GM19035 (cell line): ENCODE data around the gene ADGRV1.
"Not testable (repeated sequence)": the region's sequence is repeated elsewhere in the genome, so short reads cannot be mapped to it uniquely, and the experiment has no call there.

ENCODE experiments used
- ATAC-seq: cut with Tn5 transposase; IDR thresholded peaks from one replicate; pipeline ENCODE4 v1.9.1; 2021; ENCODE audit not compliant: unreplicated experiment

ADGRV1 gene

GRCh38 chr5:90802474-90803317 lies 244.1 kb downstream of the ADGRV1 start:
- ATAC-seq: peak; percentile 78

GRCh38 chr5:90803381-90803780 lies 244.8 kb downstream of the ADGRV1 start:
- no peak for ATAC-seq

- ATAC-seq: no peak
These were observed 245.3 kb downstream of the ADGRV1 start for GRCh38 chr5:90803876-90804275.

- ATAC-seq: no peak
These were observed 248.9 kb downstream of the ADGRV1 start for GRCh38 chr5:90807496-90807895.

- ATAC-seq: no peak
These were observed 250.9 kb downstream of the ADGRV1 start for GRCh38 chr5:90809311-90810056.

- no peak for ATAC-seq
These were observed 251.6 kb downstream of the ADGRV1 start for GRCh38 chr5:90810211-90810610.

- no peak for ATAC-seq
These were observed 254.8 kb downstream of the ADGRV1 start for GRCh38 chr5:90813392-90813791.

- ATAC-seq: not testable (repeated sequence)
These were observed 263.5 kb downstream of the ADGRV1 start for GRCh38 chr5:90822062-90822461.

GRCh38 chr5:90824436-90824835 lies 265.8 kb downstream of the ADGRV1 start:
- no peak for ATAC-seq

- ATAC-seq: no peak
These were observed 271.5 kb downstream of the ADGRV1 start for GRCh38 chr5:90830058-90830457.

- no peak for ATAC-seq
These were observed 275.2 kb downstream of the ADGRV1 start for GRCh38 chr5:90833753-90834152.

- no peak for ATAC-seq
These were observed 276.1 kb downstream of the ADGRV1 start for GRCh38 chr5:90834711-90835110.

- ATAC-seq: no peak
These were observed 284.8 kb downstream of the ADGRV1 start for GRCh38 chr5:90843443-90843842.

GRCh38 chr5:90844931-90845330 lies 286.3 kb downstream of the ADGRV1 start:
- ATAC-seq: no peak

- ATAC-seq: no peak
These were observed 287.3 kb downstream of the ADGRV1 start for GRCh38 chr5:90845723-90846554.

GRCh38 chr5:90847606-90848005 lies 289.0 kb downstream of the ADGRV1 start:
- ATAC-seq: not testable (repeated sequence)

GRCh38 chr5:90849939-90850338 lies 291.3 kb downstream of the ADGRV1 start:
- ATAC-seq: no peak

- no peak for ATAC-seq
These were observed 293.9 kb downstream of the ADGRV1 start for GRCh38 chr5:90852531-90852930.

- ATAC-seq: no peak
These were observed 295.2 kb downstream of the ADGRV1 start for GRCh38 chr5:90853750-90854149.

GRCh38 chr5:90854169-90854568 lies 295.6 kb downstream of the ADGRV1 start:
- ATAC-seq: no peak

GRCh38 chr5:90855296-90856010 lies 296.9 kb downstream of the ADGRV1 start:
- ATAC-seq: no peak
